Neural cell (in vitro differentiated cells): Measurements from ENCODE around the gene TEAD4. TPM values are rescaled to one million over a fixed set of nuclear protein-coding genes. Genes with fewer than 3 reads are reported as not detected.

Experiments
- H2AFZ ChIP-seq: fragments of 200-600, 300-800 bp; sonication (generic), shearing (Covaris generic); 2 replicates; pipeline ENCODE4 v1.6.0; 2014; ENCODE audit warnings: low read depth, mild to moderate bottlenecking, antibody characterized with exemption, low read length, moderate library complexity
- H3F3A ChIP-seq: fragments of 200-600 bp; shearing (Covaris generic); 2 replicates; pipeline ENCODE4 v1.6.1; 2016; ENCODE audit warnings: mild to moderate bottlenecking, moderate library complexity, mixed read lengths, antibody characterized with exemption, low read length; ENCODE audit not compliant: insufficient read depth, poor library complexity, severe bottlenecking
- H3K27ac ChIP-seq: fragments of 200-600, 300-800 bp; sonication (generic), shearing (Covaris generic); 2 replicates; pipeline ENCODE4 v1.5.1; 2014; ENCODE audit warnings: mild to moderate bottlenecking, low read length, moderate library complexity
- H3K27me3 ChIP-seq: fragments of 300-800, 200-600 bp; sonication (generic), shearing (Covaris generic); 2 replicates; pipeline ENCODE4 v1.6.0; 2014; ENCODE audit warnings: mild to moderate bottlenecking, low read depth, low read length, moderate library complexity; ENCODE audit not compliant: insufficient read depth
- H3K36me3 ChIP-seq: fragments of 300-800, 200-600 bp; sonication (generic), shearing (Covaris generic); 2 replicates; pipeline ENCODE4 v1.5.1; 2014; ENCODE audit warnings: mild to moderate bottlenecking, antibody characterized with exemption, low read length, moderate library complexity; ENCODE audit not compliant: insufficient read depth
- H3K4me2 ChIP-seq: fragments of 300-800, 200-600 bp; sonication (generic), shearing (Covaris generic); 2 replicates; pipeline ENCODE4 v1.6.0; 2014; ENCODE audit warnings: mild to moderate bottlenecking, low read length
- H3K4me3 ChIP-seq: fragments of 300-800, 200-600 bp; sonication (generic), shearing (Covaris generic); 2 replicates; pipeline ENCODE4 v1.5.1; 2014; ENCODE audit warnings: mild to moderate bottlenecking, low read length, moderate library complexity
- H3K79me2 ChIP-seq: fragments of 200-600 bp; shearing (Covaris generic); replicated peaks from 2 replicates; pipeline ENCODE4 v1.6.0; 2014; ENCODE audit warnings: mild to moderate bottlenecking, low read length, moderate library complexity; ENCODE audit not compliant: insufficient read depth
- H3K9ac ChIP-seq: fragments of 300-800, 200-600 bp; sonication (generic), shearing (Covaris generic); 2 replicates; pipeline ENCODE4 v1.6.1; 2016; ENCODE audit warnings: mild to moderate bottlenecking, low read length, mixed read lengths
- H3K9me2 ChIP-seq: fragments of 200-600 bp; shearing (Covaris generic); 2 replicates; pipeline ENCODE4 v1.6.1; 2016; ENCODE audit warnings: mild to moderate bottlenecking, low read length, mixed read lengths; ENCODE audit not compliant: insufficient read depth
- H3K9me3 ChIP-seq: fragments of 200-600, 300-800 bp; sonication (generic), shearing (Covaris generic); 2 replicates; pipeline ENCODE4 v1.6.1; 2016; ENCODE audit warnings: mild to moderate bottlenecking, mixed run types, low read length, moderate library complexity, mixed read lengths
- H4K20me1 ChIP-seq: fragments of 200-600 bp; shearing (Covaris generic); 2 replicates; pipeline ENCODE4 v1.6.1; 2016; ENCODE audit warnings: mild to moderate bottlenecking, mixed run types; ENCODE audit not compliant: insufficient read depth
- CTCF ChIP-seq: fragments of 450-650 bp; IDR thresholded peaks from 2 replicates; pipeline ENCODE4 v1.5.1; 2014; ENCODE audit warnings: antibody characterized with exemption, mild to moderate bottlenecking, moderate library complexity; ENCODE audit not compliant: poor library complexity, severe bottlenecking
- EP300 ChIP-seq: fragments of 450-650 bp; conservative IDR thresholded peaks from 2 replicates; pipeline ENCODE4 v1.6.1; 2014; ENCODE audit warnings: antibody characterized with exemption, mild to moderate bottlenecking, moderate library complexity; ENCODE audit not compliant: poor library complexity, severe bottlenecking
- EZH2 ChIP-seq: fragments of 200-600, 300-800 bp; shearing (Covaris generic), sonication (generic); IDR thresholded peaks from 2 replicates; pipeline ENCODE4 v1.6.1; 2014; ENCODE audit warnings: antibody characterized with exemption, low read length, borderline replicate concordance, mild to moderate bottlenecking; ENCODE audit not compliant: insufficient read depth, poor library complexity, severe bottlenecking
- MXI1 ChIP-seq: fragments of 450-650 bp; conservative IDR thresholded peaks from 2 replicates; pipeline ENCODE4 v1.6.1; 2014; ENCODE audit warnings: antibody characterized with exemption, mild to moderate bottlenecking; ENCODE audit not compliant: poor library complexity, severe bottlenecking
- POLR2AphosphoS5 ChIP-seq: IDR thresholded peaks from 2 replicates; pipeline ENCODE4 v1.6.1; 2012
- RAD21 ChIP-seq: fragments of 450-650 bp; conservative IDR thresholded peaks from 2 replicates; pipeline ENCODE4 v1.6.1; 2014; ENCODE audit warnings: antibody characterized with exemption, mild to moderate bottlenecking, moderate library complexity
- REST ChIP-seq: IDR thresholded peaks from 2 replicates; pipeline ENCODE4 v1.6.1; 2012; ENCODE audit warnings: borderline replicate concordance
- SMC3 ChIP-seq: fragments of 450-650 bp; conservative IDR thresholded peaks from 2 replicates; pipeline ENCODE4 v1.6.1; 2014; ENCODE audit warnings: antibody characterized with exemption, mild to moderate bottlenecking, moderate library complexity; ENCODE audit not compliant: poor library complexity
- TAF1 ChIP-seq: IDR thresholded peaks from 2 replicates; pipeline ENCODE4 v1.6.1; 2012; ENCODE audit warnings: low read depth
- polyA plus RNA-seq: library from polyadenylated mRNA; depleted of rRNA; stranded (reverse); fragments of >200 nt; gene quantifications from 2 replicates; pipeline ENCODE4 v1.2.3, GENCODE V29; 2014

The TEAD4 gene
- polyA plus RNA-seq, 1 donor from 2014 or later: 1.6 TPM

GRCh38 chr12:2986876-2987275 is 27.7 kb downstream of the TEAD4 start:
- no peak overlapping the region for H2AFZ ChIP-seq
- H3K9me2 ChIP-seq: no peaks in the 10 kb centered on the region
- no peaks in the 10 kb centered on the region for H4K20me1 ChIP-seq
- no peak overlapping the region for H3K4me3 ChIP-seq
- H3F3A ChIP-seq: no peaks in the 10 kb centered on the region
- H3K27ac ChIP-seq: no peak overlapping the region
- no peak overlapping the region for H3K9ac ChIP-seq
- no peak overlapping the region for H3K4me2 ChIP-seq
- no peaks in the 10 kb centered on the region for H3K36me3 ChIP-seq
- H3K79me2 ChIP-seq: no peaks in the 10 kb centered on the region
- TF ChIP-seq CTCF (no peak), EZH2 (no peak), SMC3 (no peak), REST (no peak), RAD21 (no peak), POLR2AphosphoS5 (no peak), EP300 (no peak), MXI1 (no peak), TAF1 (no peak)
- H3K9me3 ChIP-seq: peaks cover 5% of the 10 kb centered on the region
- H3K27me3 ChIP-seq: no peaks in the 10 kb centered on the region

GRCh38 chr12:2988494-2988893 is 29.3 kb downstream of the TEAD4 start:
- Histone ChIP-seq H2AFZ (no peak overlapping the region), H3K27me3 (no peaks in the 10 kb centered on the region), H3K9me2 (no peaks in the 10 kb centered on the region), H3K4me2 (no peak overlapping the region), H3K27ac (no peak overlapping the region), H3K4me3 (no peak overlapping the region), H3K9ac (no peak overlapping the region), H3K9me3 (peaks cover 5% of the 10 kb centered on the region), H4K20me1 (no peaks in the 10 kb centered on the region), H3K79me2 (no peaks in the 10 kb centered on the region), H3F3A (no peaks in the 10 kb centered on the region), H3K36me3 (no peaks in the 10 kb centered on the region)
- TF ChIP-seq CTCF: no peak
- no peak for TF ChIP-seq SMC3
- no peak for TF ChIP-seq MXI1
- TF ChIP-seq TAF1: no peak
- TF ChIP-seq RAD21: no peak
- no peak for TF ChIP-seq EZH2
